Activated CD4-positive, alpha-beta T cell treated with anti-CD3 and anti-CD28 coated beads, Interleukin-2, amount 10 ng/mL, durations not matched to agents 24 days and 14 days (primary cell): Measurements from ENCODE around the gene FAM3A. TPM values are rescaled to one million over a fixed set of nuclear protein-coding genes. Genes with fewer than 3 reads are reported as not detected.
"Not testable (repeated sequence)": the region's sequence is repeated elsewhere in the genome, so short reads cannot be mapped to it uniquely, and the experiment has no call there.

Experiments
- DNase-seq: peaks from one replicate; pipeline ENCODE4 v3.0.0; 2022
- H3K27ac Mint-ChIP-seq: one replicate; pipeline ENCODE4 v1.8.0; 2022; ENCODE audit warnings: mild to moderate bottlenecking, mixed read lengths
- H3K27me3 Mint-ChIP-seq: one replicate; pipeline ENCODE4 v1.8.0; 2022; ENCODE audit warnings: mixed read lengths
- H3K36me3 Mint-ChIP-seq: one replicate; pipeline ENCODE4 v1.8.0; 2022; ENCODE audit warnings: low read depth, mild to moderate bottlenecking, mixed read lengths
- H3K4me1 Mint-ChIP-seq: one replicate; pipeline ENCODE4 v1.8.0; 2021; ENCODE audit warnings: mixed read lengths
- H3K4me3 Mint-ChIP-seq: one replicate; pipeline ENCODE4 v1.8.0; 2022; ENCODE audit warnings: mild to moderate bottlenecking, moderate library complexity, mixed read lengths
- H3K9me3 Mint-ChIP-seq: one replicate; pipeline ENCODE4 v1.8.0; 2021; ENCODE audit warnings: mixed read lengths
- intact Hi-C: fragments of 100-400 bp; cut with micrococcal nuclease; formaldehyde crosslinking; loops from one replicate; pipeline ENCODE4 v1.15.1; 2023
- total RNA-seq: library from RNA; stranded (reverse); gene quantifications from 2 replicates; pipeline ENCODE4 v1.2.3, GENCODE V29; 2022

Gene FAM3A
- total RNA-seq: 36.5 and 38.0 TPM in 2 replicates

GRCh38 chrX:154515966-154516655, at the start of gene FAM3A:
Gene FAM3A (minus strand): TSS chrX:154516232. CDS start chrX:154515772, 460 bp downstream.
- Mint-ChIP-seq H3K36me3 (peaks cover 13% of the 10 kb centered on the region), H3K27me3 (no peaks in the 10 kb centered on the region), H3K4me3 (peak within 1 kb of the TSS; percentile 90), H3K27ac (peak within 1 kb of the TSS; percentile 93), H3K9me3 (no peaks in the 10 kb centered on the region), H3K4me1 (peaks cover 23% of the 10 kb centered on the region)
- DNase-seq: peak; percentile 97
- intact Hi-C loops: loop anchor here (1.0 to 10.0 kb wide), 3 partner anchors 26 to 141 kb away; partner anchors contain the start of genes EMD, FLNA, LAGE3 and SLC10A3

GRCh38 chrX:154562295-154562694, 46.3 kb upstream of the FAM3A start:
- H3K4me1 Mint-ChIP-seq, DNase-seq, H3K36me3 Mint-ChIP-seq, H3K4me3 Mint-ChIP-seq, H3K9me3 Mint-ChIP-seq, H3K27me3 Mint-ChIP-seq, H3K27ac Mint-ChIP-seq, intact Hi-C loops: not testable (repeated sequence)

- H3K4me3 Mint-ChIP-seq, H3K36me3 Mint-ChIP-seq, H3K27ac Mint-ChIP-seq, DNase-seq, H3K27me3 Mint-ChIP-seq, intact Hi-C loops, H3K9me3 Mint-ChIP-seq, H3K4me1 Mint-ChIP-seq: not testable (repeated sequence)
Observed at GRCh38 chrX:154560326-154560725, 44.3 kb upstream of the FAM3A start.

- H3K4me1 Mint-ChIP-seq, DNase-seq, H3K27me3 Mint-ChIP-seq, H3K9me3 Mint-ChIP-seq, H3K4me3 Mint-ChIP-seq, intact Hi-C loops, H3K27ac Mint-ChIP-seq, H3K36me3 Mint-ChIP-seq: not testable (repeated sequence)
Observed at GRCh38 chrX:154558896-154559295, 42.9 kb upstream of the FAM3A start.

- H3K27me3 Mint-ChIP-seq, H3K9me3 Mint-ChIP-seq, H3K27ac Mint-ChIP-seq, H3K36me3 Mint-ChIP-seq, H3K4me1 Mint-ChIP-seq, DNase-seq, H3K4me3 Mint-ChIP-seq, intact Hi-C loops: not testable (repeated sequence)
Observed at GRCh38 chrX:154558060-154558690, 42.1 kb upstream of the FAM3A start.

GRCh38 chrX:154552112-154552806, 36.2 kb upstream of the FAM3A start:
- H3K27me3 Mint-ChIP-seq, H3K27ac Mint-ChIP-seq, DNase-seq, intact Hi-C loops, H3K4me3 Mint-ChIP-seq, H3K9me3 Mint-ChIP-seq: not testable (repeated sequence)
- Mint-ChIP-seq H3K4me1 (peaks cover 25% of the 10 kb centered on the region), H3K36me3 (peaks cover 18% of the 10 kb centered on the region)

GRCh38 chrX:154549766-154550165, 33.7 kb upstream of the FAM3A start:
- H3K27me3 Mint-ChIP-seq: no peaks in the 10 kb centered on the region
- no peaks in the 10 kb centered on the region for H3K9me3 Mint-ChIP-seq
- peaks cover 18% of the 10 kb centered on the region for H3K36me3 Mint-ChIP-seq
- H3K4me3 Mint-ChIP-seq: peak overlapping the region; percentile 21
- no peak for DNase-seq
- peaks cover 31% of the 10 kb centered on the region for H3K4me1 Mint-ChIP-seq
- H3K27ac Mint-ChIP-seq: peak overlapping the region; percentile 25
- intact Hi-C loops: no loop called here

- Mint-ChIP-seq H3K36me3 (peaks cover 15% of the 10 kb centered on the region), H3K9me3 (no peaks in the 10 kb centered on the region), H3K4me1 (peaks cover 34% of the 10 kb centered on the region), H3K4me3 (peak overlapping the region; percentile 96), H3K27ac (peak overlapping the region; percentile 97), H3K27me3 (no peaks in the 10 kb centered on the region)
- intact Hi-C loops: no loop called here
- DNase-seq: no peak
Observed at GRCh38 chrX:154548028-154548316, 31.9 kb upstream of the FAM3A start.

GRCh38 chrX:154547245-154548027, 31.4 kb upstream of the FAM3A start, which contains the start of gene IKBKG:
Gene IKBKG (plus strand): TSS chrX:154547620. CDS start chrX:154552003, 4,383 bp downstream.
- H3K4me1 Mint-ChIP-seq: peaks cover 39% of the 10 kb centered on the region
- no peaks in the 10 kb centered on the region for H3K27me3 Mint-ChIP-seq

GRCh38 chrX:154546354-154547244, 30.6 kb upstream of the FAM3A start, which contains the start of gene G6PD:
Gene G6PD (minus strand): TSS chrX:154546846. CDS start chrX:154546155, 691 bp downstream.
- Mint-ChIP-seq H3K4me1 (peaks cover 40% of the 10 kb centered on the region), H3K4me3 (peak within 1 kb of the TSS; percentile 96), H3K27me3 (no peaks in the 10 kb centered on the region), H3K27ac (peak within 1 kb of the TSS; percentile 97), H3K36me3 (peaks cover 15% of the 10 kb centered on the region), H3K9me3 (no peaks in the 10 kb centered on the region)
- intact Hi-C loops: loop anchor here (1.0 kb wide), 1 partner anchor 68 kb away; no protein-coding TSS in a partner anchor
- peak; percentile 94 for DNase-seq

More at GRCh38 chrX:154547245-154548027, 31.4 kb upstream of the FAM3A start, which contains the start of gene IKBKG:
- peaks cover 15% of the 10 kb centered on the region for H3K36me3 Mint-ChIP-seq
- peak; percentile 97 for DNase-seq
- peak within 1 kb of the TSS; percentile 97 for H3K27ac Mint-ChIP-seq
- H3K4me3 Mint-ChIP-seq: peak within 1 kb of the TSS; percentile 96
- no peaks in the 10 kb centered on the region for H3K9me3 Mint-ChIP-seq
- intact Hi-C loops: loop anchor here (1.0 kb wide), 1 partner anchor 69 kb away; no protein-coding TSS in a partner anchor

- Mint-ChIP-seq H3K36me3 (peaks cover 15% of the 10 kb centered on the region), H3K27me3 (no peaks in the 10 kb centered on the region), H3K4me1 (peaks cover 40% of the 10 kb centered on the region), H3K27ac (peak overlapping the region; percentile 56), H3K9me3 (no peaks in the 10 kb centered on the region), H3K4me3 (peak overlapping the region; percentile 77)
- intact Hi-C loops: no loop called here
- no peak for DNase-seq
Observed at GRCh38 chrX:154545673-154546274, 29.7 kb upstream of the FAM3A start.

- intact Hi-C loops: no loop called here
- peak overlapping the region; percentile 79 for H3K4me3 Mint-ChIP-seq
- H3K27ac Mint-ChIP-seq: peak overlapping the region; percentile 91
- peaks cover 27% of the 10 kb centered on the region for H3K4me1 Mint-ChIP-seq
- no peaks in the 10 kb centered on the region for H3K9me3 Mint-ChIP-seq
- H3K27me3 Mint-ChIP-seq: no peaks in the 10 kb centered on the region
- peaks cover 13% of the 10 kb centered on the region for H3K36me3 Mint-ChIP-seq
- peak; percentile 59 for DNase-seq
Observed at GRCh38 chrX:154542723-154543424, 26.8 kb upstream of the FAM3A start.
